ENCODE measurements around the gene CDNF. TPM values are rescaled to one million over a fixed set of nuclear protein-coding genes. Genes with fewer than 3 reads are reported as not detected.

The CDNF gene
- total RNA-seq, 2 donors from 2014 or later, result 0.51 to 1.2 TPM

DNA sequence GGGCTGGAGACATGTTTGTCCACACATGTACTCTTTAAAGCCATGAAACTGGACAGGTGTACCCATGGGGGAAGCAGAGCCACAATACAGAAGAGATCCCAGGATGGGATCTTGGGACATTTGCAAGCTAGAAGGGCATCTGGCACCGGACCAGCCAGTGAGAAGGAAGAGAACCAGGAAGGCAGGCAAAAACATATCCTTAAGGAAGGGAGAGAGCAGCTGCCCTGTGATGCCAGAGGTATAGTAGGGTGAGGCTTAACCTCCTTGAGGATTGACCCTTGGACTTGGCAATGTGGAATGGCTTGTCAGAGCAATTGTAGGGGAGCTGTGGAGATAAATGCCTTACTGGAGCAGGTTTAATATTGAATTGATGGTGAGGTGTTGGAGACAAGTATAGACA is 23.0 kb upstream of the CDNF start:
- Mint-ChIP-seq H3K27me3 (ENCODE audit: insufficient read depth) (no peaks in the 10 kb centered on the region), H3K36me3 (ENCODE audit: low read depth) (peaks cover 35% of the 10 kb centered on the region), H3K4me3 (no peak overlapping the region), H3K9me3 (no peaks in the 10 kb centered on the region), H3K27ac (no peak overlapping the region), H3K4me1 (peaks cover 11% of the 10 kb centered on the region)
- H3K36me3 ChIP-seq (ENCODE audit: control insufficient read depth, insufficient read depth, low read length), result peaks cover 28% of the 10 kb centered on the region
- no peak overlapping the region for H3K9ac ChIP-seq (ENCODE audit: extremely low read depth, low read length, poor library complexity, severe bottlenecking)
- 88 to 95% methylated on average over 1 of the region's 1 CpG for WGBS, 2 experiments (ENCODE audit: insufficient coverage in 1 of 2, insufficient read length in 1 of 2)
- TF ChIP-seq, protein P1, sequence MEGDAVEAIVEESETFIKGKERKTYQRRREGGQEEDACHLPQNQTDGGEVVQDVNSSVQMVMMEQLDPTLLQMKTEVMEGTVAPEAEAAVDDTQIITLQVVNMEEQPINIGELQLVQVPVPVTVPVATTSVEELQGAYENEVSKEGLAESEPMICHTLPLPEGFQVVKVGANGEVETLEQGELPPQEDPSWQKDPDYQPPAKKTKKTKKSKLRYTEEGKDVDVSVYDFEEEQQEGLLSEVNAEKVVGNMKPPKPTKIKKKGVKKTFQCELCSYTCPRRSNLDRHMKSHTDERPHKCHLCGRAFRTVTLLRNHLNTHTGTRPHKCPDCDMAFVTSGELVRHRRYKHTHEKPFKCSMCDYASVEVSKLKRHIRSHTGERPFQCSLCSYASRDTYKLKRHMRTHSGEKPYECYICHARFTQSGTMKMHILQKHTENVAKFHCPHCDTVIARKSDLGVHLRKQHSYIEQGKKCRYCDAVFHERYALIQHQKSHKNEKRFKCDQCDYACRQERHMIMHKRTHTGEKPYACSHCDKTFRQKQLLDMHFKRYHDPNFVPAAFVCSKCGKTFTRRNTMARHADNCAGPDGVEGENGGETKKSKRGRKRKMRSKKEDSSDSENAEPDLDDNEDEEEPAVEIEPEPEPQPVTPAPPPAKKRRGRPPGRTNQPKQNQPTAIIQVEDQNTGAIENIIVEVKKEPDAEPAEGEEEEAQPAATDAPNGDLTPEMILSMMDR (conservative IDR thresholded peaks at IDR 0.05), result no peak
- H3K27me3 ChIP-seq (ENCODE audit: control insufficient read depth, insufficient read depth, low read length, poor library complexity, severe bottlenecking), result no peaks in the 10 kb centered on the region
- no peak overlapping the region for H3K4me3 ChIP-seq (ENCODE audit: low read length)
- peaks cover 5% of the 10 kb centered on the region for H3K4me1 ChIP-seq (ENCODE audit: control insufficient read depth, insufficient read depth, low read length)
- H3K27ac ChIP-seq (ENCODE audit: low read depth, low read length), result no peak overlapping the region
- DNase-seq, result no peak
- H3K9me3 ChIP-seq (ENCODE audit: control insufficient read depth, low read length), result no peaks in the 10 kb centered on the region

DNA sequence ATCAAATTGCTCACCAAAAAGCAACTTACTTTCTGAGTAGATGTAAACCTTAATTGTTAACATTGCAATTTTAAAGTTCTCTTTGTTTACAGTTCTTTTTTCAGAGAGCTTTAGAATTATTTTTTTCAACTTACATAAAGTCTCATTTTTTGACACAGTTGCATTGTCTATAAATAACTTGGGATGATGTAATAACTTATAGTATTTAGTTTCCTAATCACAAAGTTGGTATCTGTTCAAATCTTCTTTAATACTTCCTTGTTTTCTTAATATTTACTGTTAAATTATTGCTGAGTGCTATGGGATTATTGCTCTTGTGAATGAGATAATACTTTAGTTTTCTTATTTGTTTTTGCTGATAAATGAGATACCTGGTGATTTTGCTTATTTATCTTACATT is 21.9 kb upstream of the CDNF start:
- Mint-ChIP-seq H3K36me3 (ENCODE audit: low read depth) (peaks cover 30% of the 10 kb centered on the region), H3K9me3 (no peaks in the 10 kb centered on the region), H3K4me3 (no peak overlapping the region), H3K27ac (no peak overlapping the region), H3K4me1 (peaks cover 11% of the 10 kb centered on the region), H3K27me3 (ENCODE audit: insufficient read depth) (no peaks in the 10 kb centered on the region)
- no peak for DNase-seq
- TF ChIP-seq, protein P1 (conservative IDR thresholded peaks at IDR 0.05), result no peak
- H3K27ac ChIP-seq (ENCODE audit: low read depth, low read length), result no peak overlapping the region
- peaks cover 5% of the 10 kb centered on the region for H3K4me1 ChIP-seq (ENCODE audit: control insufficient read depth, insufficient read depth, low read length)
- H3K9me3 ChIP-seq (ENCODE audit: control insufficient read depth, low read length), result no peaks in the 10 kb centered on the region
- H3K4me3 ChIP-seq (ENCODE audit: low read length), result no peak overlapping the region
- H3K9ac ChIP-seq (ENCODE audit: extremely low read depth, low read length, poor library complexity, severe bottlenecking), result no peak overlapping the region
- no peaks in the 10 kb centered on the region for H3K27me3 ChIP-seq (ENCODE audit: control insufficient read depth, insufficient read depth, low read length, poor library complexity, severe bottlenecking)
- H3K36me3 ChIP-seq (ENCODE audit: control insufficient read depth, insufficient read depth, low read length), result peaks cover 37% of the 10 kb centered on the region

DNA sequence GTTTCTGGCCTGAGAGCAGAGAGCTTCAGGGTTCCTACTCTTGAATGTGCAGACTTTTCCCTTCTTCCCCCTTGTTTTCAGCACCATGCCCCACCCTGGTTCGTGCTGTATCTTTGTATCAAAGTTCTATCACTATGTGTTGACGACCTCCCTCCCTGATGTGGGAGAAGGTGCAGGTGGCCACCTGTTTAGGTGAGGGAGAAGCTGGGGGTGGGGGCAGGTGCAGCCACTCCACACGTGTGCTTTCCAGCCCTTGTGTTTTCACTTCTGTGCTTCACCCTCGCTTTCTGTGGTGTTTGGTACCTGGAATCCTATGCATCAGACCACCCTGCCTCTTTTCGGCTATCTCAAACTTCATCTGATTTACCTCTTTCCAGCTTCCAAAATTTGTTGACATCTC is 21.2 kb upstream of the CDNF start:
- H3K4me3 Mint-ChIP-seq, result no peak overlapping the region
- peaks cover 32% of the 10 kb centered on the region for H3K36me3 Mint-ChIP-seq (ENCODE audit: low read depth)
- TF ChIP-seq, protein P1 (conservative IDR thresholded peaks at IDR 0.05), result no peak
- Histone ChIP-seq H3K4me1 (ENCODE audit: control insufficient read depth, insufficient read depth, low read length) (peaks cover 5% of the 10 kb centered on the region), H3K4me3 (ENCODE audit: low read length) (no peak overlapping the region), H3K9ac (ENCODE audit: extremely low read depth, low read length, poor library complexity, severe bottlenecking) (no peak overlapping the region), H3K27me3 (ENCODE audit: control insufficient read depth, insufficient read depth, low read length, poor library complexity, severe bottlenecking) (no peaks in the 10 kb centered on the region), H3K27ac (ENCODE audit: low read depth, low read length) (no peak overlapping the region), H3K9me3 (ENCODE audit: control insufficient read depth, low read length) (no peaks in the 10 kb centered on the region), H3K36me3 (ENCODE audit: control insufficient read depth, insufficient read depth, low read length) (peaks cover 44% of the 10 kb centered on the region)
- 93 to 96% methylated on average over 2 to 5 of the region's 5 CpGs for WGBS, 2 experiments (ENCODE audit: insufficient coverage in 1 of 2, insufficient read length in 1 of 2)
- DNase-seq, result no peak
- H3K9me3 Mint-ChIP-seq, result no peaks in the 10 kb centered on the region
- H3K27ac Mint-ChIP-seq, result no peak overlapping the region
- no peaks in the 10 kb centered on the region for H3K27me3 Mint-ChIP-seq (ENCODE audit: insufficient read depth)
- H3K4me1 Mint-ChIP-seq, result peaks cover 11% of the 10 kb centered on the region

Data from endodermal cell (in vitro differentiated cells).